ENCODE measurements around the gene USP8.
"Not testable (repeated sequence)": the region's sequence is repeated elsewhere in the genome, so short reads cannot be mapped to it uniquely, and the experiment has no call there.

The USP8 gene

DNA sequence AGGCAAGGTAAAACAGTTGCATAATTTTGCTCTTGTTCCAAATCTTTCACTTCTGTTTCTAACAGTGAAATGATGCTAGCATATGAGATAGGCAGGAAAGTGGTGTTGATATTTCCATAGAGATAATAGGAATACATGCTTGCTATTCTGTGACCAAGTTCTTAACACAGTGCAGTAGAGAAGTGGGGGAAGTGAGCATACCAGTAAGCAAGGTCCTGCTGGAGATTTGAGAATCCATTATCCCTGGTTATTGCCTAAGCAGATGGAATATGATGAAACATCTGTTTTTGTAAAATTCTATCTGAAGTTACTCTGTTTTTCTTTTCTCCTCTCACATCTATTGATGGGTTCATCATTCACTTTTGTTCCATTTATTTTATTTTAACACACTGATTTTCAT, 28.7 kb downstream of the USP8 start:
- no peak for DNase-seq

DNA sequence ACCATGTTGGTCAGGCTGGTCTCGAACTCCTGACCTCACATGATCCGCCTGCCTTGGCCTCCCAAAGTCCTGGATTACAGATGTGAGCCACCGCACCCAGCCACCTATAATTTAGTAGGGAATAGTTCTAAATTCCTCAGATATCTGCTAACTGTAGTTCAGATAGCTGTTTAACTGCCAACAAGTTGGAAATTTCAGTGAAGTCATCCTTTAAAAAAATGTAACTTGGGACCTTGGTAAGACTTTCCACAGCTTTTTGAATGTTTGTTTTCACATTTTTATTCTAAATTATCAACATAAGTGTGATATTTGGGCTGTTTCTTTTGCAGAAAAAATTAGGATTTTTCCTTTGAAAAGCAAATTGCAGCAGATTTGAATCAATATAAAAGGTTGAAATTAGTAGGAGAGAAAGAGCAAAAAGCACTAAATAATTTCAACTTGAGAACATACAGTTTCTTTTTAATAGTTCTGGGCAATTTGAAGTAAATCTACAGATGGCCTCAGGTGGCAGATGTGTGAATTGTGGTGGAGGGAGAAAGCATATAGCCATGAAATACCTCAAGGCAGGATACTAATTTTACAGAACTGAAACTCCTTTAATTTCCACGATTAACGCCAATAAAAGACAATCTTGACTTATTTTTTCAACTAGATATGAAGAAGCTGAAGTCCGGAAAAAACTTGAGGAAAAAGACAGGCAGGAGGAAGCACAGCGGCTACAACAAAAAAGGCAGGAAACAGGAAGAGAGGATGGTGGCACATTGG, 34.3 kb downstream of the USP8 start:
- DNase-seq, result no peak

DNA sequence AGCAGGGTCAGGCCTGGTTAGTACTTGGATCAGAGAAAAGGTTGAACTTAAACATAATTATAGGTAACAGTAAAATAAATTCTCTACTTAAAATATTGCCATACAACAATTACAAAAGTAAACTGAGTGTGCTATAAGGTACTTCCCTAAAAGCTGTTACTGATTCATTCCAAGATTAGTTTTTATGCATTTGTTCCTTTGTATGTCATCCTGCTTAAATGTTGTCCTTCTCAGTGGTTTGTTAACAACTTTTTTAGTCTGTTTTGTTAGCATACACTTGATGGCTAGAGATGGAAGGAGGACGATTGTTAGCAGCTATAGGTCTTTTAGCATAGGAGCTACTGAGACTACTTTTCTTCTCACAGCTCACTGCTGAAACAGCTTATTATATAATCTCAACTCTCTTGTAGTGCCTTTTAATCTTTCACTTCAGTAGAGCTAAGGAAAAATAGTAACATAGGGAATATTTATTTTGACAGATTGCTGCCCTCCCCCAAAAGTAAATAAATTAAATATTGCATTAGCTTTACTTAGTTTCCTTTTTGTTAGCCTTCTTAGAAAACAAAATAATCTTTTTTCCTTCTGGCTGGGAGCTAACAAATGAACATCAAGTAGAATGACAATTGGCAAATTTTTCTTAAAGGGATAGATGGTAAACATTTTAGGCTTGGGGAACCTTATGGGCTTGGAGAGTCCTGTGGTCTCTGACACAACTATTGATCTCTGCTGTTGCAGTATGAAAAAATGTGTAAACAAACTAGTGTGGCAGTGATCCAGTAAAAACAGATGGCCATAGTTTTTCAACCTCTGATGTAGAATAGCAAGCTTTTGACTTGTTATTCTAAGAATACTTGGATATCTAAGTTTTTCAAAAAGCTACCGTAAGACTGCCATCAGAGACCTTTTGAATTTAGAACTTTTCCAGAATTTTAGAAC, 39.5 kb downstream of the USP8 start:
- DNase-seq, result no peak

DNA sequence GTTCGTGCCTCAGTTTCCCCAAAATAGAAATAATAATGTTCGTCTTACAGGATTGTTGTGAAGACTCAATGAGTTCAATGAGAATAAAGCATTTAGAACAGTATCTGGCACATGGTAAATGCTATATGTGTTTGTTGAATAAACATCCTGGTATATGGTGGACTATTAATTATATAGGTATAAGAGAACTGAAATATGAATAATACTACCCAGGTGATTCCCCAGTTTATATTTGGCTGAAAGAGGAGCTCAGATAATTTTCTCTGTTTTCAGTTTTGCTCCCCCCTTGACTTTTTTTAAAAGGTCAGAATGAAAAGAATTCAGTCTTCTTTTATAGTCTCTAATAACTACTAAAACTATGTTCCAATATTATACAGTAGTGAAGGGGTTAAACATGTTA, 46.9 kb downstream of the USP8 start:
- DNase-seq, result no peak

DNA sequence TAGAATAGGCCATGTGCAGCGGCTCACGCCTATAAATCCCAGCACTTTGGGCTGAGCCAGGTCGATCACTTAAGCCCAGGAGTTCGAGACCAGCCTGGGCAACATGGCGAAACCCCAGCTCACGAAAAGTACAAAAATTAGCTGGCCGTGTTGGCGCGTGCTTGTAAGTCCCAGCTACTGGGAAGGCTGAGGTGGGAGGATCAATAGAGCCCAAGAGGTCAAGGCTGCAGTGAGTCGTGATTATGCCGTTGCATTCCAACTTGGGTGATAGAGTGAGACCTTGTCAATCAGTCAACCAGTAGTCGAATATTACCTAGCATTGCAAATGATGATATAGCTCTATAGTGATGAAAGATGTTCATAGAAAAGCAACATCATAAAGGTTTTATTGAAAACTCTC, 51.9 kb downstream of the USP8 start:
- no peak for DNase-seq

DNA sequence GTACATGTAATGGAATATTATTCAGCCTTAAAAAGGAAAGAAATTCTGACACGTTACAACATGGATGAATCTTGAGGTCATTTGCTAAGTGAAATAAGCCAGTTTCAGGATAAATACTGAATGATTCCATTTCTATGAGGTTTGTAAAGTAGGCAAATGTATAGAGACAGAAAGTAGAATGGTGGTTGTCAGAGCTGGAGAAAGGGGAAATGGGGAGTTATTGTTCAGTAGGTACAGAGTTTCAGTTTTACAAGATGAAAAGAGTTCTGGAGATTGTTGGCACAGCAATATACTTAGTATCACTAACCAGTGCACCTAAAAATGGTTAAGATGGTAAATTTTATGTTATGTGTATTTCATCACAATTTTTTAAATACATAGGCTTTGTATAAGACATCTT, 60.6 kb downstream of the USP8 start:
- DNase-seq, result no peak

DNA sequence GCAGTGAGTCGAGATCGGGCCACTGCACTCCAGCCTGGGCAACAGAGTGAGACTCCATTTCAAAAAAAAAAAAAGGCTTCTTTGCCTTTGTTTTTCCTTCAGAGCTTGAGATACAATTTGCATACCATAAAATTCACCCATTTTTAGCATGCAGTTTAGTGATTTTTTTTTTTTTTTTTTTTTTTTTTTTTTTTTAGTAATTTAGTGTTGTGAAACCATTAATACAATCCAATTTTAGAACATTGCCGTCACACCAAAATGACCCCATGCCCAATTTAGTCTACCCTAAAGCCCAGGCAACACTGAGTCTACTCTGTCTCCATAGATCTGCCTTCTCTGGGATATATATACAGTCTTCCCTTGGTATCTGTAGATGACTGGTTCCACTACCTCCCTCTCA, 61.2 kb downstream of the USP8 start:
- no peak for DNase-seq

DNA sequence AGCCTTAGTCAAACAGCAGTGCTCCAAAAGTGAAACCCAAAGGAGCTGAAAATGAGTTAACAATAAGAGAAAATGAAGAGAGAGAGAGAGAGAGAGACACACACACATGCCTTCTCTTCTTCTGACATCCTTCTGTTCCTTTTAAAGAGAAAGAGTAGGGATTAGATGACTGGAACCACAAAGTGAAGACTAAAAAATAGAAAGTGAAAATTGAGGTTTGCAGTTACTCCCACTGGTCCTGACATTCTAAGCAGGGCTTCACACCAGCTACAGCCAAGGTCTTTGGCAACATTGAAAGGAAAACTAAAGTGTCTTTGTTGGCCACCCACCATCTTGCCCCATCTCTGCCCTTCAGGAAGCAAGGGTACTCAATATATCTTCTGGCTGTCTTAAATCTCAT, 63.1 kb downstream of the USP8 start:
- DNase-seq, result no peak

DNA sequence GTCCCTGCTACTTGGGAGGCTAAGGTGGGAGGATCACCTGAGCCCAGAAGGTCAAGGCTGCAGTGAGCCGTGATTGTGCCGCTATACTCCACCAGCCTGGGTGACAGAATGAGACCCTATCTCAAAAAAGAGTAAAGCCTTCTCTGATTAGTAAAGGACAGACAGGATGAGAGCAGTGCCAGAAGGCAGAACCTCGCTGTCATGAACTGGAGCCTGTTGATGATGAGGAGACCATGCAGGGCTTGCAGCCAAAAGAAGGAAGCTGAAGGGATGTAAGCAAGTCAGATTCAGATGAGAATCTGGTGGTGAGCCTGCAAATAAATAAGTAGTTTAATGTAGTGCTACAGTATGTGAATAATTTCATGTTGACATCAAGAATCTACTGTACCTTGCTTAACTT, 69.4 kb downstream of the USP8 start:
- no peak for DNase-seq

DNA sequence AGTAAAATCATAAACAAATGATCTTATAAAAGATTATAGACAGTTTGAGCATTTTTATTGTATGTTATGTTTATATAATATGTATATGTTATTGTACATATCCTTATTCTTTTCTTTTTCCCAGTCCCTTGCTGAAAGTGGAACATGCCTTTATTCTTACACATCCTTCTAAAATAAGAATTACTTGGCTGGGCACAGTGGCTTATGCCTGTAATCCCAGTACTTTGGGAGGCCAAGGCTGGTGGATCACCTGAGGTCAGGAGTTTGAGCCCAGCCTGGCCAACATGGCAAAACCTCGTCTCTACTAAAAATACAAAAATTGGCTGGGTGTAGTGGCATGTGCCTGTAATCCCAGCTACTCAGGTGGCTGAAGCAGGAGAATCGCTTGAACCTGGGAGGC, 70.3 kb downstream of the USP8 start:
- not testable (repeated sequence) for DNase-seq

DNA sequence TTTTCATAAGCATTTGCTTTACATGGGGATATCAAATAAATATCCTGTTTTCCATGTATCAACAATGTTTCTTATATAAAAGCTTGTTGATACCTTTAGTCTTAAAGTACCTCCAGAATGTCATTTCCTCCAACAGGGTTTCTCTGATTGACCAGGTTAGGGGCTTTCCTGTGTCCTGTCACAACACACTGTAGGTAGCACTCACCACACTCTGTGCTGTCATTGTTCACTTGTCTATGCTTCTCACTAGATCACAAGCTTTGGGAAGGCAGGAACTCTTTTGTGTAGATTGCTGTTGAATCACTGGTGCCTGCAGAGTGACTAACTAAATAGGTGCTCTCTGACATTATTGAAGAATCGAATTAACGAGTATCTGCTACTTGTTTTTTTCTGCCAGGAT, 72.5 kb downstream of the USP8 start:
- no peak for DNase-seq

DNA sequence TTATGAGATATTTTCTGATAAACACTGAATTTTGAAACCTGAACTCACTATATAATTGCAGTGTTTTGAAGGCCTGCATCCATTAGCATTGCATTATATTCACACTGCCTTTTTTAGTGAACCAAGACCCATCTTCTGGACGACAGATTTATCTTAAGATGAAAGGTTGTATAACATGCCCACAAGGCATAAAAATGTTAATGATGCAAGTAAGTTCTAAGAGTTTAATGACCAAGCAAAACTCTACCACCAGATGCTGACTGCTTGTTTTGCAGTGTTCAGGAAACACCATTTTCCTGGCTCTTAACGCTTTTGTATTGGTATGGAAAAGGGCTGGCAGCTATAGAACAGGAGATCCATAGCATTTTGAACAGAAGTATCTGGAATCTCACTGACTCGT, 76.1 kb downstream of the USP8 start:
- no peak for DNase-seq

DNA sequence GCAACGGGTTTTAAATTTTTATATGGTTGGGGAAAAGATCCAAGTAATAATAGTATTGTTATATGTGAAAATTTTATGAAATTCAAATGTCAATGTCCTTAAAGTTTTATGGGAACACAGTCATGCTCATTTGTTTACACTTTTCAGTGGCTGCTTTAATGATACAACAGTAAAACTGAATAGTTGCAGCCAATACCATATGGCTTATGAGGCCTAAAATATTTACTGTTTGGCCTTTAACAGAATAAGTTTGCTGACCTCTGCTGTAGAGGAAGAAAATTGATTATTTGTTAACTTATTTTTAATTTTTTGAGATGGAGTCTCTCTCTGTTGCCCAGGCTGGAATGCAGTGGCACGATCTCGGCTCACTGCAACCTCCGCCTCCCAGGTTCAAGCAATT, 77.6 kb downstream of the USP8 start:
- no peak for DNase-seq

DNA sequence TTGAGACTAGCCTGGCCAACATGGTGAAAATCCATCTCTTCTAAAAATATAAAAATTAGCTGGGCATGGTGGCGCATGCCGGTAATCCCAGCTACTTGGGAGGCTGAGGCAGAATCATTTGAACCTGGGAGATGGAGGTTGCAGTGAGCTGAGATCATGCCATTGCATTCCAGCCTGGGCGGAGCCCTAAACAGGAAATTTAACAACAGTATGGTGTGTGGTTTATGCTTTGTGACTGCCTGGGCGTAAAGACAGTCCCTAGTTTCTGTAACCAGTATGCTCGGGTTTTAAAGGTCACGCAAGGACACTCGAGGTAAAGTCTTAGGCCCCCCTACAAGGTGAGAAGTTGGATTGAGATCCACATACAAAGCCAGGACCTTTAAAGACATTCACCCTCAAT, 78.9 kb downstream of the USP8 start:
- no peak for DNase-seq

DNA sequence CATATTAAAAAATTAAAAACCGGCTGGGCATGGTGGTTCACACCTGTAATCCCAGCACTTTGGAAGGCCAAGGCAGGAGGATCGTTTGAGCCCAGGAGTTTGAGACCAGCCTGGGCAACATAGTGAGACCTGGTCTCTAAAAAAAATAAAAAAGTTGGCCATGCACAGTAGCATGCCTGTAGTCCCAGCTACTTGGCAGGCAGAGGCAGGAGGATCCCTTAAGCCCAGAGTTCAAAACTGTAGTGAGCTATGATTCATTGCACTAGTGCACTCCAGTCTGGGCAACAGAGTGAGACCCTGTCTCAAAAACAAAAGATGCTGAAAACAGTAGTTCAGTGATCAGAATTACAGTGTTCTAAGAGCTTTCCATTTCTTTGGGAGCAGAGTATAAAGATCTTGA, 81.5 kb downstream of the USP8 start:
- DNase-seq, result not testable (repeated sequence)

DNA sequence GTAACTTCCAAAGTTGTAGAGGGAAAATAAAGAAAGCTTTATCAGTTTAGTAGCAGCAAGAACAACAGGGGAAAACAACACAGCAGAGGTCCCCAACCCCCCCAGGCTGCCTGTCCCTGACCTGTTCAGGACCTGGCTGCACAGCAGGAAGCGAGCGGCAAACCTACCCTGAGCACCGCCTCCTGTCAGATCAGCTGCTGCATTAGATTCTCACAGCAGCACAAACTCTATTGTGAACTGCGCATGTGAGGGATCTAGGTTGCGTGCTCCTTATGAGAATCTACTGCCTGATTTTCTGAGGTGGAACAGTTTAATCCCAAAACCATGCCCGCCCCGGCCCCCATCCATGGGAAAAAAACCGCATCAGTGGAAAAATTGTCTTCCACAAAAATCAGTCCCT, 81.9 kb downstream of the USP8 start:
- DNase-seq, result no peak

DNA sequence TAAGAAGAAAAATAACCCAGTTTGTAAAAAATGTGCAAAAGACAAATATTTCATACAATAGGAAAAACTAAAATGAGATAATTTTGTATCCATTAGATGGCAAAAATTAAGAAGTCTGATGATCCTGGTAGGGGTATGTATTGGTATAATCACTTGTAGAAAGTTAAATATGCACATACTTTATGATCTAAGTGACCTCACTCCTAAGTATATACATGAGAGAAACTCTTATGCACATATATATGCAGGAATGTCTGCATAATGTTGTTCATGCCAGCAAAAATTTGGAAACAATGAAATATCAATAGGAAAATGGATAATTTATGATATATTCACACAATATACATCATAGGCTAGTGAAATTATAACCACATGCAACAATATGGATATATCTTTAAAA, 88.8 kb downstream of the USP8 start:
- no peak for DNase-seq

DNA sequence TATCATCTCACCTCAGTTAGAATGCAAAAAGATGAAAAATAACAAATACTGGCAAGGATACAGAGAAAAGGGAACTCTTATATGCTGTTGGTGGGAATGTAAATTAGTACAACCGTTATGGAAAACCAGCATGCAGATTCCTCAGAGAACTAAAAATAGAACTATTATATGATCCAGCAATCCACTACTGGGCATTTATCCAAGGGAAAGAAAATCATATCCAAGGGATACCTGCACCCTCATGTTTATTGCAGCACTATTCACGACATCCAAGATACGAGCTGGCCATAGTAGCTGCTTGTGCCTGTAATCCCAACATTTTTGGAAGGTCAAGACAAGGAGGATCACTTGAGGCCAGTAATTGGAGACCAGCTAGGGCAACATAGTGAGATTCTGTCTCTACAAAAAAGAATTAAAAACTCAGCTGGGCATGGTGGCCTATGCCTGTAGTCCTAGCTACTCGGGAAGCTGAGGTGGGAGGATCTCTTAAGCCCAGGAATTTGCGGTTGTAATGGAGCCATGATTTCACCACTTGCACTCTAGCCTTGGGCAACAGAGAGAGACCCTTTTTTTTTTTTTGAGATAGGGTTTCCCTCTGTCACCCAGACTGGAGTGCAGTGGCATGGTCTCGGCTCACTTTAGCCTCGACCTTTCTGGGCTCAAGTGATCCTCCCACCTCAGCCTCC, 95.7 kb downstream of the USP8 start:
- no peak for DNase-seq

DNA sequence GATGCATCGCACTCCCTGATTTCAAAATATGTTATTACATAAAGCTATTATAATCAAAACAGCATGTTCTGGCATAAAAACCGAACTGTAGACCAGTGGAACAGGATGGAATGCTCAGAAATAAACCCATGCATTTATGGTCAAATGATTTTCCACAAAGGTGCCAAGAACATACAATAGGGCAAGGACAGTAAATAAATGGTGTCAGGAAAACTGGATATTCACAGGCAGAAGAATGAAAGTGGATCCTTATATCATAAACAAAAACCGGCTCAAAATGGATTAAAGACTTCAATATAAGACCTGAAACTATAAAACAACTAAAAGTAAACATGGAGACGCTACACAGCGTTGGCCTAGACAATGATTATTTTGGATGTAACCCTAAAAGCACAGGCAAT, 99.6 kb downstream of the USP8 start:
- no peak for DNase-seq

DNA sequence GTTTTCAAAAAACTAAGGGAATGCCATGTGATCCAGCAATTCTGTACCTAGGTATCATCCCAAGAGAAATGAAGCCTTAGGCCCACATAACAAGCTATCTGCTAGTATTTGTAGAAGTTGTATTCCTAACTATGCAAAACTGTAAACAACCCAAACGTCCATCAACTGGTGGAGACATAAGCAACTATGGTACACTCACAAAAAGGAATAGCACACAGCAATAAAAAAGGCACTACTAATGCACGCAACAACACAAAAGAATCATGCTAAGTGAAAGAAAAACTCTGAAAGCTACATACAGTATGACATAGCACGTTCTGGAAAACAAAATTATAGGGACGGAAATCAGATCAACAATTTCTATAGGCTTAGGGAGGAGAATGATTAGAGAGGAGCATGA, 107.0 kb downstream of the USP8 start:
- no peak for DNase-seq

DNA sequence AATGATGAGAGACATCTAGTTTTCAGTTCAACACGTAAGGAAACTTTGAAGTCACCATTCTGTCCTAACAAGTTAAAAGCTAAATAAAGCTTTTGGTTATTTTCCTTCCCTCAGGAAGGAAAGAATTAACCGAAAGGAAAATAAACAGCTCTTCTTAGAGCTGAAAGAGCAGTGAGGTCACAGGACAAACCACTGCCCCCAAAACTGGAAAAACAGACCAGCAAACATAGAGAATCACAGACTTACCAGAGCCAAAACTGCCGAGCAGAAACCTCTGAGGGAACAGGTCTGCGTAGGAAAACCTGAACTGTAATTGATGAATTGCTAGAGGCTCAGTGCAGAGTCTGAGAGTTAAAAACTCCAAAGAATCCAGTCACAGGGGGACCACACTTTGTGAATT, 107.6 kb downstream of the USP8 start:
- no peak for DNase-seq

DNA sequence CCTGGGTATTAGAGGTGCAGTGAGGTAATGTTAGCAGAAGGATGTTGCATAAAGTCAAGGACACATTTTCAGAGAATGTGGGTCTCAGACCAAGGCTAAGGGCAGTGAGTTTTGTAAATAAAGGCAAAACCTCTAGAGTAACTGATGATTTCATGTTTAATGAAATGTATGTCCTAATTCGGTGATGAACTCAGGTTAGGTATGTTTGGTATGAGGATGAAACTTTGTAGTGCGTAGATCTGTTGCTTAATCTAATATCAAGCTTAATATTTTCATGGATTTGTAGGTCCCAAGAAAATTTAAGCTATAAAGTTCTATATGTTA, 118.6 kb downstream of the USP8 start:
- no peak for DNase-seq

DNA sequence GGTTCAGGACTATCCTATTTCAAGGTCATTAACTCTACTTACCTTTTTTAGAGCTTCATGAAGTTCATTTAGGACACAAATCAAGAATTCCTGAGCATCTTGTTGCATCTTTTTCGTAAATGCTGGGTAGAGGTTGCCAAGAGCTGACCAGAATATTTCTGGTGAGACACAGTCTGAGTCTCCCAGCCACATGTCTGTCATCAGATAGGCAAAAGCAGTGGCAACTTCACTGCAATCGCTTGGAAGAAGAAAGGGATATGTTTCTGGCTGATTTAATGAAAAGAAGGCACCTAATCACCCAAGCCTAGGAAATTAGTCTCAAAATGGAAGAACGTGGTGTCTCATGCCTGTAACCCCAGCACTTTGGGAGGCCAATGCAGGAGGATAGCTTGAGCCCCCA, 119.4 kb downstream of the USP8 start:
- DNase-seq, result no peak

DNA sequence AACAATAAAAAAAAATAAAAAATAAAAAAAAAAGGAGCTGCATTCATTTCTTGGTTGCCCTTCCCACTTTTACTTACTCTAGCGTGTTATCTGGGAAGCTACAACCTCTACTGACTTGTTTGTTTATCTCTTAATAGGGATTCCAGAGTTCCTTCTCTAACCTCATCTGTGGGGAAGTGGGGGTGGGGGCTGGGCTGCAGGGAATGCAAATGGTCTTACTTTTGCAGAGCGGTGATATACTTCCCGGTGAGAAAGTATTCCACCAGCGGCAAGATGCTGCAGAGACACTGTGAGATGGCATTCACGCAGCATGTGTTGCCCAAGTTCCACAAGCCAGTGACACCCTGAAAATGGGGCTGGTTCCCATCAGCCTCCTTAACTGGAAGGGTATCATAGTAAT, 120.2 kb downstream of the USP8 start:
- no peak for DNase-seq

Data from NCI-H1417 (cell line).